C1 segment of cervical spinal cord (tissue), 14 donors: ENCODE results near the gene SUGCT.
"Not testable (repeated sequence)": the region's sequence is repeated elsewhere in the genome, so short reads cannot be mapped to it uniquely, and the experiment has no call there.

Experiments
- DNase-seq, 14 donors: peaks; one replicate each; lab custom pipeline; 2025; lab: John Stamatoyannopoulos, UW

The SUGCT gene

DNA sequence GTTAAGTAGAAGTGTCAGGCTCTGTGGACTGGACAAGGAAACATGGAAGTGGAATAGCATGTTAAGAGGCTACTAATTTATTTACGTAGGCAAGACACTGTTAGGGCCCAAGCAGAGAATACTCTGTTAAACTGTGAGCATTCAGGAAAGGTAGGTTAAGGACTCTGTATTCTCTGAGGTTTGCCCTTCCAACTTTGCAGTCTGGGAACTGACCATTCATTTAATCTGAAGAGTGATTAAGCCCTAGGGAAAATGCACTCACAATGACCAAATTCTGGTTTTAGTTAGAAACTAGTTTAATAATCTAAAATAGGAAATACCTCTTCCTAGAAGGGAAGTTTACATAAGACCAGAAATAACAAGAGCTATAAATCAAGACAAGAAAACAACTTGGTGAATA, 266.6 kb downstream of the SUGCT start:
- no peak for DNase-seq

DNA sequence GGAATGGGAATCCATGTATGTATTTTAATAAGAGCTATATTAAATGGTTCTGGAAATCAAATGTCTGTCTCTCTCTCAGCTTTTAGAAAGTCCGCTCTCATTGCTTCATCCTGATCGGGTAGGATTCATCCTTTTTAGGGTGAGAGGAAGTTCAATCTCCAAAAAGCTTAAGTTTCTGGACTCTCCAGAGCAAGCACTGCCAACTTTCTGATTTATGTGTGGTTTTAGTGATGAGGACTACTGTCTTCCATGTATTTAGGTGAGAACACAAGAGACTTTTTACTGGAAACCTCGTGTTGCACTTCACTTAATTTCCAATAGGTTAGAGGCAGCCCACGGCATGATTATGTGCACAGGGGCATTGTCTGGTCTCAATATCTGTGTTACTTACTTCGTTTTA, 267.9 kb downstream of the SUGCT start:
- DNase-seq: no peak

DNA sequence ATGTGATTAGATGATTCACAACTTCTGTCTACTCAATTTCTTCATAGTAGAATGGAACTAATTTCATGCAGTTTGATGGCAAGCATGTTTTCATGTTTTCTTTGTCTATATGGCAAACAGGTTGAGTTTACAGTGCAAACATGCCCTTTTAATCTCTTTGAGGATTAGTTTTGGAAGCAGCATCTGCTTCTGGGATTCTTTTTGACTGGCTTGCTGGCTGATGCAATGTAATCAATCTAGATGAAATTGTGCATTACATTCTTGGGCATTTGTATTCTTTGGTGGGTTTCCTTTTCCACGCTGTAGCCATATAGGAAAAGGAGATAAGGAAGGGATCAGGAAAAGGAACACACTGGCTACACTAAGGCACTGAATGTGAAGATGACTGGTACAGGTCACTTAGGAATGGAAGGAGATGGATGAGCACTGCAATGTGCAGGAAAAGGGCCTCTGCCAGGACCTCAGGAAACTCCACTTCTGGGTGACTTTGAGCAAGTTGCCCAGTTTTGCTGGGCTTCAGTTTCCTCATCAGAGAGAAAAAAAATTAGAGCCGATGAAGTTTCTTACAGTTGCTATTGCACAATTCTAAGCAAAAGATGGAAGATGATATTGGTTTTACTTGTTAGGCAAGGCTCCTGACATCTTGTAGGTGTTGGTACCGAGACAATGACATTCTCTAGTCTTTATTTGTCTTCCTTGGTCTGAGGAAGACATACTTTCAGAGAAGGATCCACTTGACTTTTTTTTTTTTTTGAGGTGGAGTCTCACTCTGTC, 269.1 kb downstream of the SUGCT start:
- DNase-seq: no peak

DNA sequence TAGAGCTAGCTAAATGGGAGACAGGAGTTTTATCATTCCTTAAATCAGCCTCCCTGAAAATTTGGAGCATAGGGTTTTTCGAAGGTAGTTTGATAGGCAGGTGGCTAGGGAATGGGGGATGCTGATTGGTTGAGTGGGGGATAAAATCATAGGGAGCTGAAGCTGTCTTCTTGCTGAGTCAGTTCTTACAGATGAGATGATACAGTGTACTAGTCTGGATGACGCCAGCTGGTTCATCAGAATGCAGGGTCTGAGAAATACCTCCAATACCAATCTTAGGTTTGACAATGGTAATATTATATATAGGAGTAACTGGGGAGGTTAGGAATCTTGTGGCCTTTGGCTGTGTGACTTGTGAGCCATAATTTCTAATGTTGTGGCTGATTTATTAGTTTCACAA, 271.2 kb downstream of the SUGCT start:
- DNase-seq: no peak

DNA sequence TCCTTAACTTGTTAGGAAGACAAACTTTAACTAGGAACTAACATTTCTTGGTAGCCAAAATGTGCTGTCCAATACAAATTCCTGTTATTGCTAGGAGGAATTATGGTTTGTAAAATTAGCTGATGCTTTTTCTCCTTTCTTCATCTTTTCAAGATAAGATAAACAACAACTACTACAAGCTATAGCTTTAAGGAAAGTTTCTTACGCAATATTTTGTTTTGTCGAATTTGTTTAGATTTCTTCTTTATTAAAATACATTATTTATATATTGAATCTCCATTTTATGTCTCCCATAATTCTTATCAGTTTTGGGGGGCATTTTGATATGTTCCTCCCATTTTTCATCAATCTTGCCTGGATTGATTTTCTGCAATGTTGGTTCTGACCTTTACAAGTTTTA, 277.5 kb downstream of the SUGCT start:
- no peak for DNase-seq

DNA sequence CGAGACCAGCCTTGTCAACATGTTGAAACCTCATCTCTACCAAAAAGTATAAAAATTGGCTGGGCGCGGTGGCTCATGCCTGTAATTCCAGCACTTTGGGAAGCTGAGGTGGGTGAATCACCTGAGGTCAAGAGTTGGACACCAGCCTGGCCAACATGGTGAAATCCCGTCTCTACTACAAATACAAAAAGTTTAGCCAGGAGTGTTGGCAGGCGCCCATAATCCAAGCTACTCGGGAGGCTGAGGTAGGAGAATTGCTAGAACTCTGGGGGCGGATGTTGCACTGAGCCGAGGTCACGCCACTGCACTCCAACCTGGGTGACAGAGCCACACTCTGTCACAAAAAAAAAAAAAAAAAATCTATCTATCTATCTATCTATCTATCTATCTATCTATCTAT, 279.9 kb downstream of the SUGCT start:
- not testable (repeated sequence) for DNase-seq

DNA sequence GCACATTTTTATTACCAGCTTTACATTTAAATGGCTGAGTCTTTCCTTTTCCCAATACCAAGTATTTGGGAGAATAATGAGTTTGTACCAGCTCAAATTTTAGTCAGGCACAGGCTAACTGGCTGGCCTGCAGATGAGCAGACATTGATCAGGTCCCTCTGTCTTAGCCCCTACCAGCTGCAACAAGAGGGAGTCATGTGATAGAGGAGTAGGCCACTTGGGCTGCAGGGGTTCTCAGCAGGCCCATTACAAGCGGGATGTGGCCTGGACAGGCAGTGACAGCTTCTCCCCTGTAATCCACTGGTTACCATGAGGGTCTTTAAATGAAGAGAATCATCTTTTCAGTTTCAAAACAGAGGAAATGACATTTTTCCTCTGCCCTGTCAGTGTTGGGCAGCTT, 283.6 kb downstream of the SUGCT start:
- no peak for DNase-seq

DNA sequence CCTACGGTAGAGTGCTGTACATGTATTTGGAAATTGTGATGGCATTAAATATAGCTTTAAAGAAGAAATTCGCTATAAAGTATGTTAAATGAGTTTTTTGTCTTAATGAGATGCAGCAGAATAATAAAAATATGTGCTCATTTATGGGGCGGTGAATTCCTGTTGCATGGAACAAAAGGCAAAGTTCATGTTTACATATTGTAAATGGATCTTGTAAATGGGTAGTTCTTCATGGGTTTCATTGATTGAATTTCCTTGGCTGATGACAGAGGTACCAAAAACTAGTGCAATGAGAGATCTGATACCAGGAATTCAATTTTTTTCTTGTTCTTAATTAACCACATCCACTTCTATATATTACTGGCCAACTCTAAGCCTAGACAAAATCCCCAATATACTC, 284.2 kb downstream of the SUGCT start:
- DNase-seq: no peak

DNA sequence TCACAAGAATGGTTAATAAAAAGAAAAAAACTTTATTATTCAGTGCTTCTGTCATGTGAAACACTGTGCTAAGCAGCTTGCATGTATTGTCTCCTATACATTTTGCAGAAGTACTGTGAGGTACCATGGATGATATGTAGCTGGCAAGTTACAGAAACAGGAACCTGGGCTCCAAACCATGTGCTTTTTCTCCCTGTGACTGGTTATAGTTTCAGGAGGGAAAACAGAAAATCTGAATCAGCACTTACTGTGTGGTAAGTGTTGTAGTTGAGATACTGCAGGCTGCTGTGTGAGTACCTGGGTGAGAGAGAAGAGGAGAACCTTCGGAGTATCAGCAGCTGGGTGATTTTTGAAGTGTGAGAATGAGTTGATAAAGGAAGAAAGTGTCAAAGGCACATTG, 285.0 kb downstream of the SUGCT start:
- peak in 1 of 14 donors; percentile 9 for DNase-seq

DNA sequence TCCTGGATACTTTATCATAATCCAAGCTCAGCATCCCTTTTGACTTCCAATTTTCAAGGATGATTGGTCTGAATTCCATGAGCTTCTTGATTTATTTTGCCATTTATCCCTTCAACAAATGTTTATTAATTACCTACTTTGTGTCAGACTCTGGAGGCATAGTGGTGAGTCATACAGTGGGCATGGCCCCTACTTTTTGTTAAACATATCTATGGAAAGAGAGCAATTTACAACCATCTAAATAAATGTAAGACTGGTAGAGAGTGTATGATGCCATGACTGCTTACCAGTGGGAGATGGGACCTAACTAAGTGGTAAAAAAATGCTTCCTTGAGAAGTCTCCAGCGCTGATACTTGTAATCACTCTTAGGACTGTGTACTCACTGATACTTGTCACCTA, 286.6 kb downstream of the SUGCT start:
- DNase-seq: no peak

DNA sequence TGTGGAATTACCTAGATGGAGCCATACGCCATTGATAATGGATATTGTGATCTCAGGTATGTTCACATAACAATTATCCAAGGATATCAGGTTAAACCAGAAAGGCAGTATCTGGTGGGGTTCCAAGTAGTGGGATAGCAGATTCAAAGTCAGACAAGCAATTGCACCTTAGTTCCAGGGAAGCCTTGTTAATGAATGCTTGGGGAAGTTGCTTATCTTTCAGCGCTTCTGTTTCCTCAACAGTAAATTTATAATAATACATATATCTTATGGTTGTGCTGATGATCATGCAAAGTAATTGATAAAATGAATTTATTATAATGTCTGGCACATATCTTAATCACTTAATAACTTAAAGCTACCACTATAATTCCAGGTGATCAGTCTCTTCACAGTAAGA, 290.9 kb downstream of the SUGCT start:
- no peak for DNase-seq

DNA sequence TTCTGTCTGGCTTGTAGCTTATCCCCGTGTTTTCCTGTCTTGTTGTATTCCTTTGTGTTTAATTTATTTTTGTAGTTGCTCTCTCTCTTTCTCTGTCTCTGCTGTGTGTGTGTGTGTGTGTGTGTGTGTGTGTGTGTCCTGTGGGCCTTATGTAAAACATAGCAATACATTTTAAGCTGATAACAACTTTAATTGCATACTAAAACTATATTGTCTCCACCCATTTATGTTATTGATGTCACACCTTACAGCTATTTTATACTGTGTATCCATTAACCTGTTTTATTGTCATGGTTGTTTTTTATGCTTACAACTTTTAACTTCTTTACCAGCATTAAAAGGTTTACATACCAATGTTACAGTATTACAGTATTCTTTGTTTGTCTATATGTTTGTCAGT, 293.6 kb downstream of the SUGCT start:
- DNase-seq: no peak

DNA sequence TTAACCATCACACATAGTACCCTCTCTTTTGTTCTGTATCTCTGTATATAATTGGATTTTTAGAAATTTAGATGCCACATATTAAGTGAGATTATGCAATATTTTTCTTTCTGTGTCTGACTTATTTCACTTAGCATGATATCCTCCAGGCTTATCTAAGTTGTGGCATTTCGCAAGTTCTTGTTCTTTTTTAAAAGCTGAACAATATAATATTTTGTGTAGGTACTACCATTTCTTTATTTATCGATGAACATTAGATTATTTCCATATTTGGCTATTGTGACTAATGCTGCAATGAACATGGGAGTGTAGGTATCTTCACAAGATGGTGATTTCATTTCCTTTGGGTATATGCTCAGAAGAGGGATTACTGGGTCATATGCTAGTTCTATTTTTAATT, 295.0 kb downstream of the SUGCT start:
- no peak for DNase-seq

DNA sequence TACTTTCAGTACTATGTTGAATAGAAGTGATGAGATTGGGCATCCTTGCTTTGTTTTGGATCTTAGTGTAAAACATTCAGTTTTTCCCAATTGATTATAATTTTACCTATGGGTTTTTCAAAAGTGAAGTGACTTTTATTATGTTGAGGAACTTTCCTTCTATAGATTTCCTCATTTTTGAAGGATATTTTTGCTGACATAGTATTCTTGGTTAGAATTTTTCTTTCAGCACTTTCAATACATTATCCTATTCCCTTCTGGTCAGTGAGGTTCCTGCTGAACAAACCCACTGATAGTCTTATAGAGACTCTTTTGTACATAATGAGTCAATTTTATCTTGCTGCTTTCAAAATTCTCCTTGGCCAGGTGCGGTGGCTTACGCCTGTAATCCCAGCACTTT, 297.2 kb downstream of the SUGCT start:
- no peak for DNase-seq

DNA sequence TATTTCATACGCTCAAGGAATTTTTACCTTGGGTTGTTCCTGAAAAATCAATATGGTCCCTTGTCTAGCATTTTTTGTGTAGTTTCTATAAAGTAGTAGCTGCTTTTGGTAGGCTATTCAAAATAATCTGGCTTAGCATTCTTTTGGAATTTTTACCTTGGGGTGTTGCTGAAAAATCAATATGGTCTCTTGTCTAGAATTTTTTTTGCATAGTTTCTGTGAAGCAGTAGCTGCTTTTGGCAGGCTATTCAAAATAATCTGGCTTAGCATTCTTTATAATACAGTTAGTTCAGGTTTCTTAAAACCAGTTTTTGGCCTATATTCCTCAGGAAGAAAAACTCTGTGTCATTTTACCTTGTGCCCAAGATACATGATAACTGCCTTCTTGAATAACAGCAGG, 301.9 kb downstream of the SUGCT start:
- DNase-seq: no peak

DNA sequence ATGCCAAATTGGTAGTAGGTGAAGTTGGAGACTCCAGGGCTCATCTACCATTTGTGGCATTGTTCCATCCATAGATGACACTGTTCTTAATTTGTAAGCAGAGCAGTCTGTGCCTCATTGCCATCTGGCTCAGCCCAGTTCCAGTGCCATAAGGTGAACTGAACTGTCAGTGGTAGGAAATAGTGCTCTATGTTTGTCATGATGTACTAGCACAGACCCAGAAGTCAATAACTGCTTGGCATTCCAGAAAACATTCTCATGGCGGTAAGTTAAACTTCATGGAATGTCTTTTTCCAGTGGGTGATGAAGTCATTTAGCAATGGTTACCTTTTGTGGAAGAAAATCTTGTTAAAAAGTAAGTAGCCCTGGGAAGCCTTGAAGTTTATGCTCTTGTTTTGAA, 302.7 kb downstream of the SUGCT start:
- DNase-seq: peak in 2 of 14 donors; percentile 7 to 96

DNA sequence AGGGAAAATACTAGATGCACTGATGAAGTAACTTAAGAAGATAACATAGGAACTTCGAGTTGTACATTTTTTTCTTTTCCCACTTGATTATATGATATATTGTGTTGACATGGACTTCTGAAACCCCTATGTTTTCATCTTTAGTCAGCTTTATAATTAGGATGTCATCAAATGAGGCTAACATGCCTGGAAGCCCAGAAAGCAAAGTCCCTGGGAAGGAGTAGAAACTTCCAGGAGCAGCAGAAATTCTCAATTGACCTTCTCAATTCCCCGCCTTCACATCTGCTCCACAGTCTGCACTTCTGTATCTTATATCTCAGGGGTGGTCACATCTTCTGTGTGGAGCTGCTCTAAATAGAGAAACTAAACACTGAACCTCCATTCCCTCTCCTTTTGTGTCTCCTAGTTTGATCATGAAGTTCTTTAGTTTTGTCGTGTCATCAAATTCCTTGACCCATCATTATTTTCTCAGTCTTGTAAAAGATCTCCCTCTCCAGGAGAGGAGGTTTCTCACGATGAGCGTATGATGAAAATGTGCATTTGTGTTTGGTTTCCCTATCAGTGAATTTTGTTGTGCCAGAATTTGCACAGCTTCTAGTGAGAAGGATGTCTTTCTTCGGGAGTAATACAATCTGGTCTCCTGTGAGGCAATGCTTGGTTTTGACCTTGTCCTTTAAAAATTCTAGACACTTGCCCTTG, 303.3 kb downstream of the SUGCT start:
- DNase-seq: peak in 1 of 14 donors; percentile 11

DNA sequence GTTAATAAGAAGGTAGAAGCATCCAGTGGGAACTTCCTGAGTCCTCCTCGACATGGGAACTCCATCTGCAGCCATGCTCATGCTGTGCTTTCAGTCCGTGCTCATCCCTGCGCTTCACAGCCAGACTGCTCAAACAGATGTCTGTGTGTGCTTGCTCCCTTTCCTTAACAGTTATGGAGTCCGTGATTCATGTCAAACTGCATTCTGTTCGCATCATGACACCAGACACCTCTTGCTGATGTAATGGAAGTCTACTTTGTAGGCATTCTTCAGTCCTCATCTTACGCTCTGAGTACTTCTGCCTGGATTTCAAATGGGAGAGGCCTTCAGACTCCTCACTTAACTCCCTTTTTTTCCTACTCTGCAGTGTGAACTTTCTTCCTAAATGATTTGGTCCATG, 304.9 kb downstream of the SUGCT start:
- DNase-seq: no peak

DNA sequence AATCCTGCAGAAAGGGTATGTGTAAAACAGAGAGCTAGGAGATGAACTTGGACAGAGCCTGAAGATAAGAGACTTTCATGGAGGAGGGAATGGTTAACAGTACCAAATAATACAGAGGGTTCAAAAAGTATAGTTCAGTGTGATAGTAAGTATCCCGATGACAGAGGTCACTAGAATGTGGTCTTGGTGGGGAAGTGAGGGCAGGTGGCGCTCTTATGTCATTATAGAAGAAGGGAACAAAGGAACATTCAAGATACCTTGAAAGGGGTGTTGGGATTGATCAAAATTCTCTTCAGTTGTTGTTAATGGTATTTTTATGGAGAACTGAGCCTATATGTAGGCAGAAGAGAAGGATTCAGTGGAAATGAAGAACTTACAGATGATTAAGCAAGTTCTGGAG, 312.5 kb downstream of the SUGCT start:
- no peak for DNase-seq

DNA sequence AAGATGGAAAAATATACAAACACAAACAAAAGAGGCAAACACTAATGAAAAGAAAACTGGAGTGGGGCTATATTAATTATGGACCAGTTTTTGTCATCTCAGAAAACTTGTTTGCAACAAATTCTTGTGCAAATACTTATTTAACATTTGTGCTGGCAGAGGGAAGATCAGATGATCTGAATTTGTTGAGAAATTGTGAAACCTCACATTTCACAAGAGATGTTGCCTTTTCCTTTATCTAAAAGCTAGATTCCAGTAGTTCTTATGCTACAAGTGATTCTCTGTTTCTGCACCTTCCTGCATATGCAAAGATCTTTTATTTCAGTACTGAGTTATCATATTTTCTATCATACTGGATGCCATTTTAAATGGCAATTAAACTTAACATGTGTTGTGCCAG, 320.7 kb downstream of the SUGCT start:
- no peak for DNase-seq

DNA sequence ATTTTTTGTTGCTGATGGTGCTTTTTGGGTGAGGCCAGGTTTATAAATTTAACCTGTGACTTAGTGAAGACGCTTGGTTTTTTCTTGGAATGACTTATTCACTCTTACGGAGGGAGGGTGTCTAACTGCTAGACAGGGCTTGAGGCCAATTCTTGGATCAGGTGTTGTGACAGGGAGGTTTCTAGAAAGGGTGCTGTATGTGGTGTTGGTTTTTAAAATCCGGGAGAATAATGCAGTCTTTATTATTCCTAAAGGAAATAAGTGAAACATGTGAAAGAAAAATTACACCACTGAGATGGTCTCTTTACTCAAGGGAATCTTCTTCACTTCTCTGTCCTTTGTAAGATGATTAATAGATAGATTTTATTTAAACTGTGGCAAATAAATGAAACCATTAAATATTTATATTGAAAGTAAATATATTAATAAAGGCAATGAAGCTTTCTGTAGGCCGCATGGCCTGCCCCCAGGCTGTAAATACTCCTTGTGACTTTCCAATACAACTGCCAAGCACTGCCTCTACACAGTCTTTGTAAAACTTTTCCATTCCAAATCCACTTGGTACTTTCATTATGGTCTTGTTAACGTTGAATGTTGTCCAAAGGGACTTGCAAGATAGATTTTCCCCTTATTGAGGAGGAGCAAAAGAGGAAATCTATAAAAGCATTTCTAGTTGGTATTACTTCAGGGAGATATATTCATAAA, 323.1 kb downstream of the SUGCT start:
- DNase-seq: no peak

DNA sequence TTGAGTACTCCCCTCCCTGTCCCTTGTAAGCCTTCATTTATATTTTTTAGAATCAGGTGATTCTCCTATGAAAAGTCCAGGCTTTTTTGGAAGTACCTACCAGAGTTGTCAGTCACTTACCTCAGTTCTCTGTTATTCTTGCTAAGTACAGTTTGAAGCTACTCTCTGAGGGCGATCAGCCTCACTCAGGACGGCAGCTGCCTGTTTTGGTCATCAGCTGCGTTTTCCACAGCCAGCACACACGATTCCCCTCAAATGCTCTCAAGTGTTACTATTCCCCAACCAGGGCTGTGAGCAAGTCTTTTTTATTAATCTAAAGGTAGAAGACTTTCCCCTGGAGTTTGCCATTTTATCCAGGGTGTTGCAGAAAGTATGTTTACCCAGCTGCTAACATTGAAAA, 328.6 kb downstream of the SUGCT start:
- DNase-seq: no peak
